ENCODE measurements around the gene PSMD13.

DNA sequence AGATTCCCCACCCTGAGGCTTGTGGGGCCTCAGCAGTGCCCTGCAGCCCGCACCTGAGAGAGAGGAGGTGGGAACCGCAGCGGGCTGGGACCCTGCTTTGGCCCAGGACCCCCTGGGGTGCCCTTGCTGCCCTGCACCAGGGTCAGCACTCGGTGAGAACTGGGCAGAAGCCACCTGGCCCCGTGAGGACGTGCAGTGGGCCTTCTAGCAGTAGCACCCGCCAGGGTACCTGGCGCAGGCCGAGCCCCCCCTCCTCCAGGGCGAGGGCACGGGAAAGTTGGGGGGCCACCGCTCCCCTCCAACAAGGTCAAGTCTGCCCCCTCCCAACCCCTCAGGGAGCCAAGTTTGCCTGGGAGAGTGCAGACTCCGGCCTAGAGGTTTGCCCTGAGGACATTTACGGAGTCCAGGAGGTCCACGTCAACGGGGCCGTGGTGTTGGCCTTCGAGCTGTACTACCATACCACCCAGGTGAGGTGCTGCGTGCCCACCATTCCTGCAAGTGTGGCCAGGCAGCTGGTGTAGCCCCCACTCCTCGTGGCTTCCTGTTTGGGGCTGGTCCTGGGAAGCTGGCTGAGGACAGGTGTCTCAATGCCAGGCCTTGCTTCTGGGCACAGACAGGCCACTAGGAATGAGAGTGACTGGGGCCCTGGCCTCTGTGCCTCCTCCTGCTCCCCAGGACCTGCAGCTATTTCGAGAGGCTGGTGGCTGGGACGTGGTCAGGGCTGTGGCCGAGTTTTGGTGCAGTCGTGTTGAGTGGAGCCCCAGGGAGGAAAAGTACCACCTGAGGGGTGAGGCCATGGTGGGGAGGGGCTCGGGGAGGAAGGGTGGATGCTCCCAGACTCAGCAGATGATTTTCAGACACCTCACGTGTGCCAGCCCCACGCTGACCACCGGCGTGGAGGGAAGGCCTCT lies 55.7 kb downstream of the PSMD13 start:
- TF ChIP-seq YY1 (IDR thresholded peaks at IDR 0.05; ENCODE audit: insufficient read depth, insufficient read length) (no peak), SUZ12 (IDR thresholded peaks at IDR 0.05; ENCODE audit: extremely low read depth, insufficient read depth, insufficient read length) (no peak)

All from NT2/D1 (cell line).